Breast epithelium (tissue), 4 donors: Measurements from ENCODE around the gene PMPCA. TPM values are rescaled to one million over a fixed set of nuclear protein-coding genes. Genes with fewer than 3 reads are reported as not detected.

ENCODE experiments used
- DNase-seq, 2 donors: peaks; one replicate each; pipeline ENCODE4 v3.0.0-alpha.2; 2019; ENCODE audit warnings: low spot score in 2 of 2
- H3K27ac ChIP-seq, 2 donors: fragments of 200-600 bp; sonication (generic) in 1 of 2; one replicate each; pipeline ENCODE4 v1.5.1; 2016 to 2019; ENCODE audit warnings: mild to moderate bottlenecking in 1 of 2
- H3K27me3 ChIP-seq, 2 donors: fragments of 200-600 bp; sonication (generic) in 1 of 2; one replicate each; pipeline versions ENCODE4 v1.5.1 to v1.6.0; 2017 to 2019; ENCODE audit warnings: control low read depth in 1 of 2, mild to moderate bottlenecking in 1 of 2
- H3K36me3 ChIP-seq: fragments of 200-600 bp; one replicate; pipeline ENCODE4 v1.5.1; 2019
- H3K4me1 ChIP-seq, 2 donors: fragments of 200-600 bp; sonication (generic); one replicate each; pipeline ENCODE4 v1.5.1; 2016 to 2019; ENCODE audit warnings: control low read depth in 1 of 2
- H3K4me3 ChIP-seq, 3 donors: fragments of 200-600 bp; sonication (generic); 1 replicate in 2 of 3; 2 replicates in 1 of 3; pipeline ENCODE4 v1.5.1; 2016 to 2019; ENCODE audit warnings: mild to moderate bottlenecking in 3 of 3, moderate library complexity in 2 of 3
- H3K9me3 ChIP-seq, 2 donors: fragments of 200-600 bp; sonication (generic) in 1 of 2; one replicate each; pipeline ENCODE4 v1.5.1; 2016 to 2019; ENCODE audit warnings: control low read depth in 1 of 2
- CTCF ChIP-seq, 3 donors: fragments of 450-650 bp; IDR thresholded peaks; one replicate each; pipeline ENCODE4 v1.5.1; 2016 to 2017; ENCODE audit warnings: antibody characterized with exemption in 3 of 3, mild to moderate bottlenecking in 3 of 3, moderate library complexity in 3 of 3
- POLR2A ChIP-seq: fragments of 450-650 bp; IDR thresholded peaks from one replicate; pipeline ENCODE4 v1.6.1; 2016; ENCODE audit warnings: antibody characterized with exemption, mild to moderate bottlenecking, moderate library complexity
- POLR2AphosphoS5 ChIP-seq, 3 donors: sonication (generic); formaldehyde crosslinking; IDR thresholded peaks; one replicate each; pipeline ENCODE4 v1.6.1; 2017; ENCODE audit warnings: antibody characterized with exemption in 3 of 3
- intact Hi-C: fragments of 100-400 bp; cut with DNase I; formaldehyde crosslinking; loops from one replicate; pipeline ENCODE4 v1.15.1; 2023; ENCODE audit warnings: low total_unique reads
- total RNA-seq, 3 donors: library from RNA; depleted of rRNA; stranded (reverse); fragments of >200 nt; gene quantifications; one replicate each; pipeline ENCODE4 v1.1.0, GENCODE V29; 2016

Gene PMPCA
- total RNA-seq, 3 donors from 2014 or later: 31.4 to 37.0 (median 35.1) TPM

GRCh38 chr9:136416914-136417313, 6.5 kb downstream of the PMPCA start:
- no peaks in the 10 kb centered on the region for H3K9me3 ChIP-seq
- no peaks in the 10 kb centered on the region for H3K27me3 ChIP-seq
- H3K4me1 ChIP-seq: peaks cover 0 to 2% of the 10 kb centered on the region in 2 donors
- H3K27ac ChIP-seq: no peak overlapping the region
- H3K4me3 ChIP-seq: no peak overlapping the region
- intact Hi-C loops: no loop called here
- no peak for DNase-seq
- TF ChIP-seq POLR2AphosphoS5 (IDR thresholded peaks at IDR 0.05): no peak
- no peak for TF ChIP-seq CTCF (IDR thresholded peaks at IDR 0.05)
- no peak for TF ChIP-seq POLR2A
- peaks cover 21% of the 10 kb centered on the region for H3K36me3 ChIP-seq

GRCh38 chr9:136418182-136419091, 8.0 kb downstream of the PMPCA start:
- DNase-seq: no peak
- no peak for TF ChIP-seq CTCF (IDR thresholded peaks at IDR 0.05)
- no peak for TF ChIP-seq POLR2A
- no peak for TF ChIP-seq POLR2AphosphoS5 (IDR thresholded peaks at IDR 0.05)
- intact Hi-C loops: no loop called here
- no peaks in the 10 kb centered on the region for H3K27me3 ChIP-seq
- H3K27ac ChIP-seq: no peak overlapping the region
- H3K9me3 ChIP-seq: no peaks in the 10 kb centered on the region
- no peaks in the 10 kb centered on the region for H3K4me1 ChIP-seq
- peaks cover 21% of the 10 kb centered on the region for H3K36me3 ChIP-seq
- H3K4me3 ChIP-seq: no peak overlapping the region

GRCh38 chr9:136419092-136419420, 8.6 kb downstream of the PMPCA start:
- no peaks in the 10 kb centered on the region for H3K27me3 ChIP-seq
- no peak overlapping the region for H3K4me3 ChIP-seq
- H3K27ac ChIP-seq: no peak overlapping the region
- TF ChIP-seq POLR2AphosphoS5 (IDR thresholded peaks at IDR 0.05) (no peak), POLR2A (no peak), CTCF (IDR thresholded peaks at IDR 0.05) (no peak)
- DNase-seq: no peak
- intact Hi-C loops: no loop called here
- H3K9me3 ChIP-seq: no peaks in the 10 kb centered on the region
- no peaks in the 10 kb centered on the region for H3K4me1 ChIP-seq
- peaks cover 21% of the 10 kb centered on the region for H3K36me3 ChIP-seq

- Histone ChIP-seq H3K9me3 (no peaks in the 10 kb centered on the region), H3K27me3 (no peaks in the 10 kb centered on the region), H3K4me3 (no peak overlapping the region), H3K36me3 (peaks cover 20% of the 10 kb centered on the region), H3K4me1 (no peaks in the 10 kb centered on the region), H3K27ac (no peak overlapping the region)
- no peak for TF ChIP-seq POLR2A
- no peak for TF ChIP-seq CTCF (IDR thresholded peaks at IDR 0.05)
- no peak for TF ChIP-seq POLR2AphosphoS5 (IDR thresholded peaks at IDR 0.05)
- no peak for DNase-seq
- intact Hi-C loops: no loop called here
Observed at GRCh38 chr9:136421791-136422190, 11.3 kb downstream of the PMPCA start.

GRCh38 chr9:136422876-136423275, 12.4 kb downstream of the PMPCA start:
- peaks cover 17% of the 10 kb centered on the region for H3K36me3 ChIP-seq
- DNase-seq: no peak
- H3K4me1 ChIP-seq: no peaks in the 10 kb centered on the region
- intact Hi-C loops: no loop called here
- no peaks in the 10 kb centered on the region for H3K27me3 ChIP-seq
- no peak overlapping the region for H3K27ac ChIP-seq
- H3K9me3 ChIP-seq: no peaks in the 10 kb centered on the region
- TF ChIP-seq CTCF (IDR thresholded peaks at IDR 0.05): no peak
- no peak for TF ChIP-seq POLR2A
- no peak for TF ChIP-seq POLR2AphosphoS5 (IDR thresholded peaks at IDR 0.05)
- no peak overlapping the region for H3K4me3 ChIP-seq
